ENCODE data around the gene CLTRN. TPM values are rescaled to one million over a fixed set of nuclear protein-coding genes. Genes with fewer than 3 reads are reported as not detected.
"Not testable (repeated sequence)": the region's sequence is repeated elsewhere in the genome, so short reads cannot be mapped to it uniquely, and the experiment has no call there.

Gene CLTRN
- total RNA-seq, 2 donors from 2014 or later = 0.31 to 0.53 TPM

DNA sequence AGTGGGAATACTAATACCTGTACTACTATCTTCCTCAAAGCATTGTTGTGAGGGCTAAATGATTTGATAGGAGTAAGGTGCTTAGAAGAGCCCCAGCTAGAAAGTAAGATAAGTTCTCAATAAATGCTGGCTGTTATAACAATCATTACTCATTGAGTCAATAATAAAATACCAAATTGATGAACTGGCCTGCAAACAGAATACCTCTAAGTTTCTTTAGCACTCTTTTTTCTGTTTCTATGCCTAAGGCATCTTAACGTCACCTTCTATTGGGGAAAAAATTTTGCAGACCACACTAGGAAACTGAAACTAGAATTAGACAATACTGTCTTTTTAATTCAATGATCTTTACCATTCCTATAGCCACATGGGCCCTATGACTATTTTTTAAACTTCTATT, 1.2 kb downstream of the CLTRN start:
- intact Hi-C loops (cut with DNase I) = no loop called here
- ATAC-seq = no peak
- DNase-seq = no peak

DNA sequence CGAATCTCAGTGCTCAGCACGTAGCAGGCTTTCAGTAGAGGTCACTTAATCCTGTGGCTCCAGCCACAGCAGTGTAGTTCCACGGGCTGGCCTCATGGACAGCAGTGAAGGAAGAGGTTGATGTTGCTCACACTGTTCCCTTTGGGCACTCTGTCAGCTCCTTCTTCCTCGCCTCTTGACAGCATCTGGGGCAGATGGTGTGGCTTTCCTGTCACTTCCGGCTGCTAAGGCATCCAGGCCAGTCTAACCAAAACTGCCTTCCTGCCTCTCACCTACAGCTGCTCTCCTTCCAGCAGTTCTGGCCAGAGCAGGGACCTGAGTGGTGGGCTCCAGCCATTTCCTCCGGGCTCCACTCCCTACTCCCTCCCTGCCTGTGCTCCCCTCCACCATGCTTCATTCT, 9.8 kb downstream of the CLTRN start:
- ATAC-seq; DNase-seq; intact Hi-C loops (cut with DNase I): not testable (repeated sequence)

DNA sequence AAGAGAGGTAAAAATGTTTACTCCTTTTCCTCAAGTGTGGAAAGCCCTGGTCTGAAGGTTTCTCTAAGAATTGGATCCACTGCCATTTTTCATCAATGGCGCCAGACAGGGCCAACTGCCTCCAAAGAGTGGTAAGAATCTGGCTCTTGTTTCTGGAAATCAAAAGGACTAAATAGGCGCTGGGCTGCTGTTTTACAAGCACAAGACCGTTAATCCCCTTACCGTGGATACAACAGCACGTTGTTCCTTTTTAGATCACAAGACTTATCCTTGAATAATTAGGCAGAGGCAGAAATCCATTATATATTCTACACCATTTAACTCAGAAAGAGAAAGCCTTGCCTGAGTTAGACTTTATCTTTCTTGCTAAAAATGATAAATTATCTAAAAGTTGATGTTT, 10.6 kb downstream of the CLTRN start:
- ATAC-seq = no peak
- DNase-seq = no peak
- intact Hi-C loops (cut with DNase I) = no loop called here

- peak; percentile 39 to 68 for ATAC-seq
- DNase-seq = not testable (repeated sequence)
- intact Hi-C loops (cut with DNase I) = loop anchor here in 1 of 2 donors (10.0 kb wide), 1 partner anchor 143 kb away; the partner anchor contains the start of gene BMX
Measured at GRCh38 chrX:15647510-15647909, 17.1 kb downstream of the CLTRN start.

GRCh38 chrX:15646543-15646942, 18.1 kb downstream of the CLTRN start:
- intact Hi-C loops (cut with DNase I) = loop anchor here in 1 of 2 donors (10.0 kb wide), 1 partner anchor 142 kb away; the partner anchor contains the start of gene BMX
- no peak for ATAC-seq
- peak; percentile 18 for DNase-seq

DNA sequence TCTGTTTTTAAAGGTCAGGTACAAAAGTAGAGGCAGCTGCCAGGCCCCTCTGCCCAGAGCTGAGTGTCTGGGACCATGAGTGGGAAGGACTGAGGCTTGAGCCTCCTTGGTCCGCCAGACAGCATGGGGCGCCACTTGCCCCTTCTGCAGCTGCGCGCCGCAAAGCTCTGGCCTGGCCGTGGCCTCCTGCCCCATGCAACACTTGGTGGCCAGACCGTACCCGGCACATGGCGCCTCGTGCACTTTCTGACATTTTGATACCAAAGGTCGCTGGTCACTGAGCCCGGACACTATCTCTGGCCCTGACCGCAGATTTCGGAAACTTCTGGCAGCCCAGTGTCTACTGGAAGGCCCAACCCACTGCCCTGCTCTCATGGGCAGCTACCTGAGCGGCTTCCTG, 18.6 kb downstream of the CLTRN start:
- ATAC-seq (no peak), DNase-seq (no peak)
- intact Hi-C loops (cut with DNase I) = loop anchor here in 1 of 2 donors (10.0 kb wide), 1 partner anchor 141 kb away; the partner anchor contains the start of gene BMX

- ATAC-seq (no peak), DNase-seq (no peak)
- intact Hi-C loops (cut with DNase I) = loop anchor here in 1 of 2 donors (10.0 kb wide), 1 partner anchor 140 kb away; the partner anchor contains the start of gene BMX
Measured at GRCh38 chrX:15645266-15645665, 19.3 kb downstream of the CLTRN start.

GRCh38 chrX:15644560-15644872, 20.1 kb downstream of the CLTRN start:
- no peak for DNase-seq
- intact Hi-C loops (cut with DNase I) = loop anchor here in 1 of 2 donors (10.0 kb wide), 1 partner anchor 140 kb away; the partner anchor contains the start of gene BMX
- ATAC-seq = no peak

DNA sequence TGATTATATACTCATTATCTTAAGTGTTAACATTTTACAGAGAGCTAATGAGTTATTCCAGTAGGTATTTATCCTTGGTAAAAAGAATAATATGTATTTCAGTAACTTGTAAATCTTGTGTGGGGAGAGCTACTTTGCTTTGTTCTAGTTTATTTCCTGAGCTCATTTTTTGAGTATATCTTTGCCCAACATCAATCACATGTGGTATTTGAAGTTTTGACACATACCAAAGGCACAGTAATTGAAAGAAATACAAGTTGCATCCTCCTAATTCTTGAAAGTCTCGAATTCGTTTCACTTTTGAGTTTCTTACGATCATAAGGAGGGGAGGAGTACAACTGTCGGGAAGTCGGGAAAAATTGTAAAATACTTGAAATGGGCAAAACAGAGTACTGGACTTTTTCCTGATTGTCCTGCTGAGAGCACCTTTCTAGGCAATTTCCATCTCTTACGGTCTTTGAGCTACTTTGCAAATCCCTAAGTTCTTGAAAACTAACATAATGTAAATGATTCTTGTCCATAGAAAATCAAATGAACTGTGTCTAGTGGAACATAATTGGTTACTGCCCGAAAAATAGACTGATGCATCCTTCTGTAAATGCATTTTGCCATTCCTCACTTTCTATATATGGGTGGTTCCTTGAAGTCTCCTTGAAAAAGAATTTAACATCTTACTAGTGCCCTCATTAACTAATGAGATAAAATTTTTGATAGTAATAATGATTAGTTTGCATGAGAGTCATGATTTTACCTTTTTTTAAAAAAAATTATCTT, 20.6 kb downstream of the CLTRN start:
- DNase-seq = no peak
- intact Hi-C loops (cut with DNase I) = loop anchor here in 1 of 2 donors (10.0 kb wide), 1 partner anchor 139 kb away; the partner anchor contains the start of gene BMX
- no peak for ATAC-seq

DNA sequence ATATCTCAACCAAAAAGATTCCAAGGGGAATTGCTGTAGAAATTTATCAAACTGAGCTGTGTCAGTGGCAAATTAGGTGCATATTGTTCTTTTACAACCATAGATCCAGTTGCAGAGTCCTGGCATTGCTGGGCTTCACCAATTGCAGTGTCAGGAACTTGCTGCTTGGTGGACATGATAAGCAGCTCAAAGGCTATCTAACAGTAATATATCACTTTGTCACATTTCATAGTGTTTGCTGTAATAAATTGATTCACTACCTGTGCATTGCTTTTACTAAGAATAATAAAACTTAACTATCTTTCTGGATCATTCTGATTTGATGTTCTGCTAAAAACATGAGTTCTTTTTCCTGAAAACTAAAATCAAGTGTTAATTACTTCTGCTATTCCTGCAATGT, 33.0 kb downstream of the CLTRN start:
- intact Hi-C loops (cut with DNase I) = no loop called here
- ATAC-seq = no peak
- no peak for DNase-seq

- ATAC-seq = no peak
- intact Hi-C loops (cut with DNase I) = no loop called here
- DNase-seq = no peak
Measured at GRCh38 chrX:15623054-15623453, 41.6 kb downstream of the CLTRN start.

GRCh38 chrX:15619053-15619755, 45.4 kb downstream of the CLTRN start:
- intact Hi-C loops (cut with DNase I) = no loop called here
- no peak for ATAC-seq
- no peak for DNase-seq

GRCh38 chrX:15617111-15617510, 47.5 kb downstream of the CLTRN start:
- no peak for ATAC-seq
- intact Hi-C loops (cut with DNase I) = no loop called here
- no peak for DNase-seq

DNA sequence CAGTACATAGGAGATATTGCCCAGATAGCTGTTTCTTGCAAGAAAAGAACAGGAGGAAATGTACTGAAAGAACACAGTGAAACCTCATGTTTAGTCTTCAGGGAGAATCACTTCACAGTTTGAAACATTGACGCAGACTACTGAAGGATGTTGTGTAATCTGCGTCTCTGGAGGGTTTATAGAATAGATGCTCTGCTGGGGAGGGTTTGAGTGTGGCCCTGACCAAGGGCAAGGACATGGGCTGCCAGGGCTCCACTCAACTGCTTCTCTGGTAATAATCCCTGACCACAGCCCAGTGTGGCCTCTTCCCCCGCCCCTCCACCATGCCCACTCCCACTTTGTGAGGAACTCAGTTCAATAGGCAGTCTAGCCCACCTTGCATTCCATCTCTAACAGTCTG, 48.1 kb downstream of the CLTRN start:
- peak; percentile 27 to 57 for ATAC-seq
- DNase-seq = peak; percentile 25
- intact Hi-C loops (cut with DNase I) = no loop called here

DNA sequence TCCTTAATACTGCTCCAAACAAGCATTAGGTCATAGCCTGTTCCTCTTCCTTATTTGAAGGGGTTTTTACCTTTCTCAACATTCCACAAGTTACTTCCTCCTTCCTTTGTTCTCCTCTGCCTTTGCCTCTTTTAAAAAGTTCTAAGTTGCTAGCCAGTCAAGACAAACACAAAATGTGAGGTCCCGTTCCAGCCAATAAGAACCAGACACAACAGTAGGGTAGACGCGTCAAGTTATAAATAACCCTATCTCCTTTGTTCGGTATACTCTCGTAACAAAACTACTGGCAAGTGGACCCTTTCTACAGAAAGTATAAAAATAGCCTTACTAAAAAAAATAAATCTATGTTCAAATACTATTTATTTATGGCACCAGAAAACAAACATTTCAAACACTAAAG, 57.5 kb downstream of the CLTRN start:
- ATAC-seq (no peak), DNase-seq (no peak)

GRCh38 chrX:15606136-15606535, 58.5 kb downstream of the CLTRN start:
- ATAC-seq = no peak
- no peak for DNase-seq
- intact Hi-C loops (cut with DNase I) = no loop called here

More for the DNA sequence above, 57.5 kb downstream of the CLTRN start:
- intact Hi-C loops (cut with DNase I) = no loop called here

DNA sequence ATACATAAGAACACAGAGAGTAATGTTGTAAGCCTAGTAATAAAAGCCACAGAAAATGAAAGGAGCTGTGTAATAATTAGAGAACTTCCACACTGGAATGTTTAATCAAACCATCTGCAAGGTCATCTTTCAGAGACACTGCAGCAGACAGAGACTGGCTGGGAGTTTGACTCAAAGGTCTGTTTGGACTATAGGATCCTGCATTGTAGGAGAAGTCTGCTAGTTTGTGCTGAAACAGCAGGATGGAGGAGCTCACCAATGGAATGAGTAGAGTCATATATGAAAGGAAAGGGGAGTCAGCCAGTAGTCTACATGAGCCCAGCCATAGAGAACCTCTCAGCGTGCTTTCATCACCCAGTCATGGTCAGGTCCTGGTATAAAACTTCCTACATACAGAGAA, 59.4 kb downstream of the CLTRN start:
- DNase-seq = no peak
- intact Hi-C loops (cut with DNase I) = no loop called here
- no peak for ATAC-seq

DNA sequence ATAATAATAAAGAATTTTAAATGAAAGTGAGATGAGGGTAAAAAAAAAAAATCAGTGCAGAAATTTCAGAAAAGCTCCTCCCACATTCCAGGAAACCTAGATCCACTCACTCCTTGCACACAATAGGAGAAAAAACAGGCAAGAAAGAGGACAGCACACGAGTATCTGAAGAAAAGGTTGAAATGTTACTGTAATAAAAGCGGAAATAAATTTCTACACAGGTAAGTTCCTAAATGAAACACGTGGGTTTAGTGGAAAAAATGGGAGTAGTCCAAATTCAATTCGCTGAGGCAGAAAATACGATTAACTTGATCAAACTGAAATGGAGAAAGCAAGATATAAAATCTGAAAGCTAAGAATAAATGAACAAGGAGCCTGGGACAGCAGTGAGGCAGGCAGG, 61.8 kb downstream of the CLTRN start:
- no peak for ATAC-seq
- no peak for DNase-seq
- intact Hi-C loops (cut with DNase I) = no loop called here

DNA sequence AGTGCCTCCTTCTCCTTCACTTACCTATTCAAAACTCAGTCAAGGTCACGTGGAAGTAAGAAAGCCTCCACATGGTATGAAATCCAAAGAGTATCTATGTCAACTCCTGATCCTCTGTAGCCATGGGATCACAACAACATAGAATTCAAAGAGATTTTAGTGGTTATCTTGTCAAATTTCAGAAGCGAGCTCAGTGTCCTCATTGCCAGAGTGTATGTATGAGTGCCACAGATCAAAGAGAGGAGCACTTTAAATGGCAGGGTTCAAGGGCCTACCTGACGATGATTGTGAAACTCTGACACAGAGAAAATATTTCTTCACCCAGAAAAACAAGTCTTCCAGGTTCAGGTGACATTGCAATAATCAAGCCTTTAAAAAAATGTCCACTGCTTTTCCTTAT, 62.7 kb downstream of the CLTRN start:
- ATAC-seq (no peak), DNase-seq (no peak)
- intact Hi-C loops (cut with DNase I) = no loop called here

GRCh38 chrX:15600745-15601144, 63.9 kb downstream of the CLTRN start, which contains the start of gene ACE2:
Gene ACE2, minus strand, starts transcription at chrX:15600960. Its CDS starts 49 bp downstream, at chrX:15600911.
- DNase-seq = no peak
- intact Hi-C loops (cut with DNase I) = no loop called here
- ATAC-seq = peak; percentile 18 to 50
